Posterior cingulate gyrus (tissue), 11 donors: ENCODE measurements around the gene PM20D1.

Experiments used
- DNase-seq, 10 donors: peaks; one replicate each; pipeline versions ENCODE4 v3.0.0 to v3.0.0-alpha.2; 2020 to 2021; ENCODE audit warnings: mixed read lengths in 3 of 10
- intact Hi-C: fragments of 100-400 bp; cut with DNase I; formaldehyde crosslinking; loops from one replicate; pipeline ENCODE4 v1.15.1; 2023

PM20D1 gene

GRCh38 chr1:205783433-205783795 lies 66.5 kb downstream of the PM20D1 start:
- intact Hi-C loops, result no loop called here
- DNase-seq, result no peak

GRCh38 chr1:205782627-205783432 lies 67.1 kb downstream of the PM20D1 start:
- intact Hi-C loops, result no loop called here
- no peak for DNase-seq

GRCh38 chr1:205780335-205780734 lies 69.6 kb downstream of the PM20D1 start:
- DNase-seq, result no peak
- intact Hi-C loops, result no loop called here
